Hepatocyte (in vitro differentiated cells): ENCODE measurements around the gene ZBTB20. TPM values are rescaled to one million over a fixed set of nuclear protein-coding genes. Genes with fewer than 3 reads are reported as not detected.

ENCODE experiments used
- DNase-seq: peaks from one replicate; pipeline ENCODE4 v3.0.0-alpha.2; 2016; ENCODE audit warnings: low spot score
- H2AFZ ChIP-seq: fragments of 200-600 bp; sonication (generic); 2 replicates; pipeline ENCODE4 v1.6.0; 2016; ENCODE audit warnings: antibody characterized with exemption, mild to moderate bottlenecking
- H3K27ac ChIP-seq: fragments of 200-600 bp; sonication (generic); 2 replicates; pipeline ENCODE4 v1.5.1; 2016; ENCODE audit warnings: mild to moderate bottlenecking
- H3K27me3 ChIP-seq: fragments of 200-600 bp; sonication (generic); 2 replicates; pipeline ENCODE4 v1.6.1; 2016
- H3K36me3 ChIP-seq: fragments of 200-600 bp; sonication (generic); replicated peaks from 2 replicates; pipeline ENCODE4 v1.5.1; 2016; ENCODE audit warnings: low read depth; ENCODE audit not compliant: insufficient read depth
- H3K4me1 ChIP-seq: fragments of 200-600 bp; sonication (generic); 2 replicates; pipeline ENCODE4 v1.5.1; 2016; ENCODE audit warnings: mild to moderate bottlenecking, moderate library complexity; ENCODE audit not compliant: insufficient read depth
- H3K4me2 ChIP-seq: fragments of 200-600 bp; sonication (generic); 2 replicates; pipeline ENCODE4 v1.6.0; 2016
- H3K4me3 ChIP-seq: fragments of 200-600 bp; sonication (generic); 2 replicates; pipeline ENCODE4 v1.5.1; 2016; ENCODE audit warnings: mild to moderate bottlenecking
- H3K79me2 ChIP-seq: fragments of 200-600 bp; sonication (generic); 2 replicates; pipeline ENCODE4 v1.6.0; 2017; ENCODE audit warnings: mild to moderate bottlenecking
- H3K9me2 ChIP-seq: fragments of 200-600 bp; sonication (generic); replicated peaks from 2 replicates; pipeline ENCODE4 v1.6.0; 2017; ENCODE audit warnings: mild to moderate bottlenecking; ENCODE audit not compliant: insufficient read depth
- H3K9me3 ChIP-seq: fragments of 200-600 bp; sonication (generic); 2 replicates; pipeline ENCODE4 v1.5.1; 2016; ENCODE audit warnings: low read depth, mild to moderate bottlenecking
- H4K20me1 ChIP-seq: fragments of 200-600 bp; sonication (generic); 2 replicates; pipeline ENCODE4 v1.6.0; 2016; ENCODE audit warnings: mild to moderate bottlenecking; ENCODE audit not compliant: insufficient read depth, poor library complexity, severe bottlenecking
- EZH2 ChIP-seq: fragments of 200-600 bp; sonication (generic); IDR thresholded peaks from 2 replicates; pipeline ENCODE4 v1.6.1; 2016; ENCODE audit warnings: antibody characterized with exemption, mild to moderate bottlenecking, borderline replicate concordance
- EZH2phosphoT487 ChIP-seq: fragments of 200-600 bp; sonication (generic); IDR thresholded peaks from one replicate; pipeline ENCODE4 v1.6.1; 2018; ENCODE audit warnings: antibody characterized with exemption, mild to moderate bottlenecking, low read depth, moderate library complexity; ENCODE audit not compliant: unreplicated experiment, severe bottlenecking
- WGBS: methylation state at CpG from one replicate; pipeline ENCODE4 v1.1.6; 2016; ENCODE audit warnings: low lambda C conversion rate; ENCODE audit errors: missing lambda C conversion rate; 5-methylcytosine and 5-hydroxymethylcytosine counted together
- polyA plus RNA-seq: library from polyadenylated mRNA; unstranded; fragments of >200 nt; fragmentation: Nextera tagmentation; extraction: Ambion mirVana; gene quantifications from 2 replicates; pipeline ENCODE4 v1.2.1, GENCODE V29; 2016
- total RNA-seq: library from RNA; depleted of rRNA; stranded (reverse); fragments of >200 nt; gene quantifications from 2 replicates; pipeline ENCODE4 v1.2.3, GENCODE V29; 2014
- TF ChIP-seq, protein P1 (sequence below): fragments of 200-600 bp; sonication (generic); IDR thresholded peaks from 2 replicates; pipeline ENCODE4 v1.5.1; 2016; ENCODE audit warnings: antibody characterized with exemption, mild to moderate bottlenecking; ENCODE audit not compliant: poor library complexity

The ZBTB20 gene
- total and polyA plus RNA-seq, 2 experiments from 2014 or later: 25.8 to 28.0 TPM

DNA sequence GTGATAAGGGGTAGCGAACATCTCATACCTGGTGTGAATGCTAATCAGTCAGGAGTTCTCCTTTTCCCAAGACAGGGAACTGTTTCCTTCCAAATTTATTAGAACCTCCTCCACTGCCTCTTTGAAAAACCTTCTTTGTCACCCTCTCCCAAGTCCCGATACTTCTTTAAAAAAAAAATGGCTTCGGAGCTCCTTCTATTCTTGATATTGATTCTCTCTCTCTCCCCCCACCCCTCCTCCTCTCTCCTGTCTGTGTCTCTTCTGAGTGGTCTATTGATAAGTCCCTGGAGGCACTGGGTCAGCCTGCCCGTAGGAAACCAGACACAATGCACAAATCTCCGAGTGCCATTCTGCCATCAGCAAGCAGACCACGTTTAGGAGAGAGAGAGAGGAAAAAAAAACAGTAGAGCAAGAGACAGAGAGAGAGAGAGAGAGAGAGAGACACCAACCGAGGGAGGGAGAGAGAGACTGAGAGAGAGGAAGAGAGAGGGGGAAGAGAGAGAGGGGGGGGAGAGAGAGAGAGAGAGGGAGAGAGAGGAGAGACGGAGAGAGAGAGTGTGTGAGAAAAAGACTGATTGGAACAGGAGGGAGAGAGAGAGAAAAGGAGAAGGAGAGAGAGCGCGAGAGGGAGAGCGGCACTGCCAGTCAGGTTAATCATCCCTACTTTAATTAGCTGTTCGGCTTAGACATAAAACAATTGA lies 692.4 kb downstream of the ZBTB20 start:
- Histone ChIP-seq H4K20me1 (no peaks in the 10 kb centered on the region), H3K4me3 (peak overlapping the region; percentile 48), H3K36me3 (no peaks in the 10 kb centered on the region), H3K4me2 (peak overlapping the region; percentile 83), H3K27ac (no peak overlapping the region), H3K79me2 (peaks cover 6% of the 10 kb centered on the region), H3K9me3 (no peaks in the 10 kb centered on the region), H2AFZ (peak overlapping the region; percentile 41), H3K9me2 (no peaks in the 10 kb centered on the region), H3K27me3 (no peaks in the 10 kb centered on the region), H3K4me1 (peaks cover 17% of the 10 kb centered on the region)
- TF ChIP-seq, protein P1, sequence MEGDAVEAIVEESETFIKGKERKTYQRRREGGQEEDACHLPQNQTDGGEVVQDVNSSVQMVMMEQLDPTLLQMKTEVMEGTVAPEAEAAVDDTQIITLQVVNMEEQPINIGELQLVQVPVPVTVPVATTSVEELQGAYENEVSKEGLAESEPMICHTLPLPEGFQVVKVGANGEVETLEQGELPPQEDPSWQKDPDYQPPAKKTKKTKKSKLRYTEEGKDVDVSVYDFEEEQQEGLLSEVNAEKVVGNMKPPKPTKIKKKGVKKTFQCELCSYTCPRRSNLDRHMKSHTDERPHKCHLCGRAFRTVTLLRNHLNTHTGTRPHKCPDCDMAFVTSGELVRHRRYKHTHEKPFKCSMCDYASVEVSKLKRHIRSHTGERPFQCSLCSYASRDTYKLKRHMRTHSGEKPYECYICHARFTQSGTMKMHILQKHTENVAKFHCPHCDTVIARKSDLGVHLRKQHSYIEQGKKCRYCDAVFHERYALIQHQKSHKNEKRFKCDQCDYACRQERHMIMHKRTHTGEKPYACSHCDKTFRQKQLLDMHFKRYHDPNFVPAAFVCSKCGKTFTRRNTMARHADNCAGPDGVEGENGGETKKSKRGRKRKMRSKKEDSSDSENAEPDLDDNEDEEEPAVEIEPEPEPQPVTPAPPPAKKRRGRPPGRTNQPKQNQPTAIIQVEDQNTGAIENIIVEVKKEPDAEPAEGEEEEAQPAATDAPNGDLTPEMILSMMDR: no peak
- DNase-seq: no peak
- 18% methylated on average over 11 of the region's 12 CpGs for WGBS

DNA sequence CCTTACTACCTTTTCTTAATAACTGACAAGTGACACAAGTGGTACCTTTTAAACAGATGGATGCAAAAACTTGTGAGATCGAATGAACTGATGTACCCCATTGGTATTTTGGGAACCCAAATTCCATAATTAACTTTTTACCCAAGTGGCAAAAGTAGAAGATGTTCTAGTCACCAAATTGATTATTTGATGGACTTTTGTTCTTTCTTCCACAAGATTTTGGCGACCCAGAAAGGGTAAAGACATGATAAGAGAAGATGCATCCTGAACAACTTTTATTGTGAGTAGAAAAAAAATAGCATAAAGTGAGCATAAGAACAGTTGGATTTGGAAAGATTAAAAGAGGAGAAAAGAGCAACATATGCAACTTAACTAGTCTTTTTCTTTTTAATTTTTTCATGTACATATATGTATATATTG lies 693.7 kb downstream of the ZBTB20 start:
- Histone ChIP-seq H3K9me2 (no peaks in the 10 kb centered on the region), H3K27me3 (no peaks in the 10 kb centered on the region), H3K9me3 (no peaks in the 10 kb centered on the region), H3K4me2 (peak overlapping the region; percentile 83), H3K4me3 (no peak overlapping the region), H2AFZ (no peak overlapping the region), H4K20me1 (no peaks in the 10 kb centered on the region), H3K4me1 (peaks cover 14% of the 10 kb centered on the region), H3K79me2 (peaks cover 8% of the 10 kb centered on the region), H3K27ac (no peak overlapping the region), H3K36me3 (no peaks in the 10 kb centered on the region)
- 84% methylated on average over 2 of the region's 2 CpGs for WGBS
- TF ChIP-seq, protein P1: no peak
- no peak for TF ChIP-seq EZH2phosphoT487
- no peak for TF ChIP-seq EZH2
- no peak for DNase-seq

DNA sequence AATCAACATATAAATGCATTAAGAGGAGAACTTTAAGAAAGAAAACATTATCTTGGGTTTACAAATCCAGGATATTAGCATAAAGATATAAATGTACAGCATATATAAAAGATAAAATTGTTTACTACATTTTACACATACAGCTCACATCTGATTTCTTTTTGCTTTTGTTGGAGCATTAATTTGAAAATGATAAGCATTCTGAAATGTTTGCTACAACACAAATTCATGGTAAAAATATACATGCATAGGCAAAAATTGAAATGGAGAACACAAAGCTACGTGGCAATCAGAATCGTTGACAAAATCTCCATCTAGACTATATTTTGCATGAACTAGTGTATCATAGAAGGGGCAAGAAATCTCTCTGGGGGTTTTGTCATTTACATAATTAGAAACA lies 694.2 kb downstream of the ZBTB20 start:
- Histone ChIP-seq H4K20me1 (no peaks in the 10 kb centered on the region), H3K79me2 (peaks cover 10% of the 10 kb centered on the region), H3K4me1 (peaks cover 14% of the 10 kb centered on the region), H3K9me3 (no peaks in the 10 kb centered on the region), H3K27ac (no peak overlapping the region), H3K36me3 (no peaks in the 10 kb centered on the region), H3K27me3 (no peaks in the 10 kb centered on the region), H3K4me2 (peak overlapping the region; percentile 52), H2AFZ (no peak overlapping the region), H3K4me3 (no peak overlapping the region), H3K9me2 (no peaks in the 10 kb centered on the region)
- no peak for DNase-seq
- 89% methylated on average over 2 of the region's 2 CpGs for WGBS
- no peak for TF ChIP-seq EZH2phosphoT487
- TF ChIP-seq, protein P1: no peak
- no peak for TF ChIP-seq EZH2
